Hematopoietic multipotent progenitor cell (in vitro differentiated cells): ENCODE data around the gene KIRREL3. TPM values are rescaled to one million over a fixed set of nuclear protein-coding genes. Genes with fewer than 3 reads are reported as not detected.

Source experiments
- DNase-seq, 3 donors: peaks; one replicate each; pipeline ENCODE4 v3.0.0-alpha.2; 2011 to 2015; ENCODE audit warnings: low read depth in 2 of 3, low spot score in 2 of 3
- total RNA-seq: library from RNA; depleted of rRNA; stranded (reverse); fragments of >200 nt; gene quantifications from one replicate; pipeline ENCODE4 v1.2.3, GENCODE V29; 2012

Gene KIRREL3
- total RNA-seq, 1 donor = not detected

GRCh38 chr11:126838779-126839178 lies 161.8 kb downstream of the KIRREL3 start:
- no peak for DNase-seq

GRCh38 chr11:126837581-126837980 lies 163.0 kb downstream of the KIRREL3 start:
- DNase-seq = no peak

- DNase-seq = no peak
These were observed 166.0 kb downstream of the KIRREL3 start for GRCh38 chr11:126834573-126834972.

GRCh38 chr11:126834149-126834548 lies 166.4 kb downstream of the KIRREL3 start:
- no peak for DNase-seq

GRCh38 chr11:126833065-126833464 lies 167.5 kb downstream of the KIRREL3 start:
- no peak for DNase-seq

- DNase-seq = no peak
These were observed 168.2 kb downstream of the KIRREL3 start for GRCh38 chr11:126832387-126832786.

- DNase-seq = no peak
These were observed 170.3 kb downstream of the KIRREL3 start for GRCh38 chr11:126830216-126830806.

- DNase-seq = no peak
These were observed 170.9 kb downstream of the KIRREL3 start for GRCh38 chr11:126829716-126830115.

- no peak for DNase-seq
These were observed 176.4 kb downstream of the KIRREL3 start for GRCh38 chr11:126824035-126824607.

- DNase-seq = no peak
These were observed 177.3 kb downstream of the KIRREL3 start for GRCh38 chr11:126823274-126823673.

GRCh38 chr11:126821827-126822226 lies 178.7 kb downstream of the KIRREL3 start:
- no peak for DNase-seq

- DNase-seq = no peak
These were observed 181.4 kb downstream of the KIRREL3 start for GRCh38 chr11:126819194-126819593.

GRCh38 chr11:126817523-126818450 lies 182.8 kb downstream of the KIRREL3 start:
- DNase-seq = no peak

- DNase-seq = no peak
These were observed 183.5 kb downstream of the KIRREL3 start for GRCh38 chr11:126817096-126817495.

GRCh38 chr11:126816645-126817044 lies 183.9 kb downstream of the KIRREL3 start:
- DNase-seq = no peak

- DNase-seq = no peak
These were observed 185.5 kb downstream of the KIRREL3 start for GRCh38 chr11:126815111-126815510.

- DNase-seq = no peak
These were observed 189.8 kb downstream of the KIRREL3 start for GRCh38 chr11:126810776-126811175.

- no peak for DNase-seq
These were observed 190.9 kb downstream of the KIRREL3 start for GRCh38 chr11:126809514-126810289.

GRCh38 chr11:126808836-126809235 lies 191.7 kb downstream of the KIRREL3 start:
- no peak for DNase-seq

- DNase-seq = no peak
These were observed 192.3 kb downstream of the KIRREL3 start for GRCh38 chr11:126808296-126808695.

GRCh38 chr11:126805870-126806269 lies 194.7 kb downstream of the KIRREL3 start:
- no peak for DNase-seq
